Measurements from ENCODE around the gene OR2AJ1.

OR2AJ1 gene, protein sequence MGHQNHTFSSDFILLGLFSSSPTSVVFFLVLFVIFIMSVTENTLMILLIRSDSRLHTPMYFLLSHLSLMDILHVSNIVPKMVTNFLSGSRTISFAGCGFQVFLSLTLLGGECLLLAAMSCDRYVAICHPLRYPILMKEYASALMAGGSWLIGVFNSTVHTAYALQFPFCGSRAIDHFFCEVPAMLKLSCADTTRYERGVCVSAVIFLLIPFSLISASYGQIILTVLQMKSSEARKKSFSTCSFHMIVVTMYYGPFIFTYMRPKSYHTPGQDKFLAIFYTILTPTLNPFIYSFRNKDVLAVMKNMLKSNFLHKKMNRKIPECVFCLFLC

DNA sequence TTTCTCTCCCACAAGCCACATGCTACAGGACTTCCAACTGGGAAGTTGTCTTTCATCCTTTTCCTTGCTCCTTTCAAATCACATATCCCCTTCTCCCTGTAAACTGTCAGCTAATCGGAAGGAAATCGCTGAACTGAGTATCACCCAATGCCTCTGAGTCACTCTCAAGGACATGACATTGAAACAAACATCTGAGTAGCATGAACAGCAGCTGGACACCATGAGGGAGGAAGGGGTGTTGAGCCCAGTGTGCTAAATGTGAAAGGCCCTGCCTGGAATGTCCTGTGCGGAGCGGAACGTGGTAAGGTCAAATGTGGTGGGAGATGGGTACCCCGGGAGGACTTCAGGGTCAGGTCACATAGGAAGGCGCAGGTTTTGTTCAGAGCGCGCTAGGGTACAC lies at the start of gene OR2AJ1:
OR2AJ1 (plus strand) TSS at position 22 of the 400 bp plus-strand sequence. CDS start 8,880 bp downstream, outside the sequence.
- TF ChIP-seq LEF1 (IDR thresholded peaks at IDR 0.05; ENCODE audit: borderline replicate concordance) (no peak), SP1 (IDR thresholded peaks at IDR 0.05) (no peak), SUZ12 (IDR thresholded peaks at IDR 0.05) (no peak), L3MBTL2 (conservative IDR thresholded peaks at IDR 0.05) (no peak), HDGF (IDR thresholded peaks at IDR 0.05; ENCODE audit: borderline replicate concordance) (no peak), CTBP1 (IDR thresholded peaks at IDR 0.05; ENCODE audit: borderline replicate concordance) (no peak), ZNF384 (IDR thresholded peaks at IDR 0.05) (no peak), TARDBP (IDR thresholded peaks at IDR 0.05) (no peak), ARNT (IDR thresholded peaks at IDR 0.05) (no peak), FOXK2 (IDR thresholded peaks at IDR 0.05) (no peak), BHLHE40 (IDR thresholded peaks at IDR 0.05; ENCODE audit: borderline replicate concordance) (no peak), FOXA1 (IDR thresholded peaks at IDR 0.05) (no peak), ELF4 (IDR thresholded peaks at IDR 0.05) (no peak), NFRKB (IDR thresholded peaks at IDR 0.05) (no peak), FOXM1 (IDR thresholded peaks at IDR 0.05; ENCODE audit: borderline replicate concordance) (no peak)
- TF ChIP-seq, protein P1, sequence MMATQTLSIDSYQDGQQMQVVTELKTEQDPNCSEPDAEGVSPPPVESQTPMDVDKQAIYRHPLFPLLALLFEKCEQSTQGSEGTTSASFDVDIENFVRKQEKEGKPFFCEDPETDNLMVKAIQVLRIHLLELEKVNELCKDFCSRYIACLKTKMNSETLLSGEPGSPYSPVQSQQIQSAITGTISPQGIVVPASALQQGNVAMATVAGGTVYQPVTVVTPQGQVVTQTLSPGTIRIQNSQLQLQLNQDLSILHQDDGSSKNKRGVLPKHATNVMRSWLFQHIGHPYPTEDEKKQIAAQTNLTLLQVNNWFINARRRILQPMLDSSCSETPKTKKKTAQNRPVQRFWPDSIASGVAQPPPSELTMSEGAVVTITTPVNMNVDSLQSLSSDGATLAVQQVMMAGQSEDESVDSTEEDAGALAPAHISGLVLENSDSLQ (IDR thresholded peaks at IDR 0.05), result no peak
- CTCF ChIA-PET, result no interaction called here
- DNase-seq (ENCODE audit: extremely low spot score), result no peak
- POLR2A ChIA-PET, result no interaction called here

DNA sequence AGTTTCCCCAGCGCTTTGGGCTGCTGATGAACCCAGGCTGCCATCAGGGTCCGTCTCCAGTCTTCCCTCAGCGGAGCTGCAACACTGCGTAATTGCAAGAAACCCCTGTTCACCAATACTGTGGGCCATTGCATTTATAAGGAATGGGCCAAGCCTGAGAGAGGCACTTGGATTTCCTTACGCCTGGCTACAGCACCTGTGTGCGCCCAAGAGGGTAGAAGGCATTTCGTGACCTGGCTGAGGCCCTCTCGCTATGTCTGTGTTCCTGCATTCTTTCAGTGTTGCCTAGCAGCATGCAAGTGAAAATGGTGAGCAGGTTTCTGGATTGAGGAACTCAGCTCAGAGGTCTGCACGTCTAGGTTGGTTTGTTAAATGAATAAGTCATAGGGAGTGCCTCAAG lies 41.3 kb upstream of the OR2AJ1 start:
- no peak for DNase-seq (ENCODE audit: extremely low spot score)
- ChIA-PET CTCF (no interaction called here), POLR2A (no interaction called here)

DNA sequence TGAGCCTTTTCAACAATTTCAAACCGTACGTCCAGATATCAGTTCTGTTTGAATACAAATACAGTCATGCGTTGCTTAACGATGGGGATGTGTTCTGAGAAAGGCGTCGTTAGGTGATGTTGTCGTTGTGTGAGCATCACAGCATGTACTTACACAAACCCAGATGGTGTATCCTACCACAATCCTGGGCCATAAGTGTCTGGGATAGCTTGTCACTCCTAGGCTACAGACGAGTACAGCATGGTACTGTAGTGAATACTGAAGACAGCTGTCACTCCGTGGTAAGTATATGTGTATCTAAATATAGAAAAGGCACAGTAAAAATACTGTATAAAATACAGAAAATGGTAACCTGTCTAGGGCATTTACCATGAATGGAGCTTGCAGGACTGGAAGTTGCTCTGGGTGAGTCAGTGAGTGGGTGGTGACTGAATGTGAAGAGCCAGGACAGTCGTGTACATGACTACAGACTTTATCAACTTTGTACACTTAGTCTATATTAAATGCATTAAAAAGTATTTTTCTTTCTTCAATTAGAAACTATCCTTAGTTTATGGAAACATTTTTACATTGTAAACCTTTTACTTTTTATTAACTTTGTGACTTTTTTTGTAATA lies 39.8 kb upstream of the OR2AJ1 start:
- POLR2A ChIA-PET, result no interaction called here
- DNase-seq (ENCODE audit: extremely low spot score), result no peak
- TF ChIP-seq, protein P1 (IDR thresholded peaks at IDR 0.05), result no peak
- TF ChIP-seq ZNF384 (IDR thresholded peaks at IDR 0.05) (no peak), SUZ12 (IDR thresholded peaks at IDR 0.05) (no peak), ARNT (IDR thresholded peaks at IDR 0.05) (no peak), ELF4 (IDR thresholded peaks at IDR 0.05) (no peak), CTBP1 (IDR thresholded peaks at IDR 0.05; ENCODE audit: borderline replicate concordance) (no peak), BHLHE40 (IDR thresholded peaks at IDR 0.05; ENCODE audit: borderline replicate concordance) (no peak), TARDBP (IDR thresholded peaks at IDR 0.05) (no peak), FOXK2 (IDR thresholded peaks at IDR 0.05) (no peak), L3MBTL2 (conservative IDR thresholded peaks at IDR 0.05) (no peak)
- CTCF ChIA-PET, result no interaction called here

More for the DNA sequence above, 41.3 kb upstream of the OR2AJ1 start:
- TF ChIP-seq FOXK2 (IDR thresholded peaks at IDR 0.05), result no peak
- no peak for TF ChIP-seq CTBP1 (IDR thresholded peaks at IDR 0.05; ENCODE audit: borderline replicate concordance)
- TF ChIP-seq SUZ12 (IDR thresholded peaks at IDR 0.05), result no peak
- TF ChIP-seq BHLHE40 (IDR thresholded peaks at IDR 0.05; ENCODE audit: borderline replicate concordance), result no peak
- TF ChIP-seq ZNF384 (IDR thresholded peaks at IDR 0.05), result no peak
- no peak for TF ChIP-seq ELF4 (IDR thresholded peaks at IDR 0.05)
- TF ChIP-seq SP1 (IDR thresholded peaks at IDR 0.05), result no peak
- TF ChIP-seq TARDBP (IDR thresholded peaks at IDR 0.05), result no peak
- TF ChIP-seq FOXM1 (IDR thresholded peaks at IDR 0.05; ENCODE audit: borderline replicate concordance), result no peak
- no peak for TF ChIP-seq FOXA1 (IDR thresholded peaks at IDR 0.05)
- no peak for TF ChIP-seq HDGF (IDR thresholded peaks at IDR 0.05; ENCODE audit: borderline replicate concordance)
- TF ChIP-seq NFRKB (IDR thresholded peaks at IDR 0.05), result no peak
- TF ChIP-seq, protein P1 (IDR thresholded peaks at IDR 0.05), result no peak
- TF ChIP-seq ARNT (IDR thresholded peaks at IDR 0.05), result no peak
- no peak for TF ChIP-seq LEF1 (IDR thresholded peaks at IDR 0.05; ENCODE audit: borderline replicate concordance)
- TF ChIP-seq L3MBTL2 (conservative IDR thresholded peaks at IDR 0.05), result no peak

DNA sequence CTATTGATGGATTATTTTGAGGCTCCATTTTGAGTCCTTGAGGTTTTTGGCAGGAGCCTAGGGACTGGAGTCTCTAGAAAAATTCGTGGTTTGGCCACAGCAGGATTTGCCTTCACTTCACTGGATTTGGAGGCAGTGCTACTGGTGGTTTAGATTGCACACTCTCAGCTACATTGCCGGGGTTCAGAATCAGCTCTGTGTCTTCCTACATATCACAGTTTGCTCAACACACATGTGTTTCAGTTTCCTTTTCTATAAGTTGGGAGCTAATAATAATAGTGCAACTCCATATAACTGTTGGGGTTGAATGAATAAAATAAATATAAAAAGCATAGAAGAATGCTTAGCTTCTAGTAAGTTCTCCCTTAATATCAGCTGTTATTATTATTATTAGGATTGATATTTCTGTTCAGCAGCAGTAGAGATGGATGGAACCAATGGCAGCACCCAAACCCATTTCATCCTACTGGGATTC lies 29.5 kb upstream of the OR2AJ1 start, which contains the start of gene OR2W3:
OR2W3 (plus strand) TSS at position 425 of the 475 bp plus-strand sequence; CDS start at position 425, 0 bp downstream.
- CTCF ChIA-PET, result no interaction called here
- POLR2A ChIA-PET, result no interaction called here
- no peak for TF ChIP-seq HDGF (IDR thresholded peaks at IDR 0.05; ENCODE audit: borderline replicate concordance)
- TF ChIP-seq CTBP1 (IDR thresholded peaks at IDR 0.05; ENCODE audit: borderline replicate concordance), result no peak
- TF ChIP-seq NFRKB (IDR thresholded peaks at IDR 0.05), result no peak
- TF ChIP-seq L3MBTL2 (conservative IDR thresholded peaks at IDR 0.05), result no peak
- TF ChIP-seq TARDBP (IDR thresholded peaks at IDR 0.05), result no peak
- no peak for TF ChIP-seq LEF1 (IDR thresholded peaks at IDR 0.05; ENCODE audit: borderline replicate concordance)
- TF ChIP-seq FOXA1 (IDR thresholded peaks at IDR 0.05), result no peak
- no peak for TF ChIP-seq FOXM1 (IDR thresholded peaks at IDR 0.05; ENCODE audit: borderline replicate concordance)
- no peak for TF ChIP-seq SUZ12 (IDR thresholded peaks at IDR 0.05)
- TF ChIP-seq ARNT (IDR thresholded peaks at IDR 0.05), result no peak
- no peak for TF ChIP-seq ELF4 (IDR thresholded peaks at IDR 0.05)
- TF ChIP-seq BHLHE40 (IDR thresholded peaks at IDR 0.05; ENCODE audit: borderline replicate concordance), result no peak
- TF ChIP-seq FOXK2 (IDR thresholded peaks at IDR 0.05), result no peak
- TF ChIP-seq, protein P1 (IDR thresholded peaks at IDR 0.05), result no peak
- no peak for TF ChIP-seq SP1 (IDR thresholded peaks at IDR 0.05)
- no peak for TF ChIP-seq ZNF384 (IDR thresholded peaks at IDR 0.05)
- DNase-seq (ENCODE audit: extremely low spot score), result no peak

DNA sequence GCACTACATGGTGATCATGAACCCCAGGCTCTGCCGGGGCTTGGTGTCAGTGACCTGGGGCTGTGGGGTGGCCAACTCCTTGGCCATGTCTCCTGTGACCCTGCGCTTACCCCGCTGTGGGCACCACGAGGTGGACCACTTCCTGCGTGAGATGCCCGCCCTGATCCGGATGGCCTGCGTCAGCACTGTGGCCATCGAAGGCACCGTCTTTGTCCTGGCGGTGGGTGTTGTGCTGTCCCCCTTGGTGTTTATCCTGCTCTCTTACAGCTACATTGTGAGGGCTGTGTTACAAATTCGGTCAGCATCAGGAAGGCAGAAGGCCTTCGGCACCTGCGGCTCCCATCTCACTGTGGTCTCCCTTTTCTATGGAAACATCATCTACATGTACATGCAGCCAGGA lies 28.7 kb upstream of the OR2AJ1 start:
- TF ChIP-seq ARNT (IDR thresholded peaks at IDR 0.05) (no peak), ZNF384 (IDR thresholded peaks at IDR 0.05) (no peak), BHLHE40 (IDR thresholded peaks at IDR 0.05; ENCODE audit: borderline replicate concordance) (no peak)
- POLR2A ChIA-PET, result no interaction called here
- no peak for DNase-seq (ENCODE audit: extremely low spot score)
- CTCF ChIA-PET, result no interaction called here

Measured in HEK293T (cell line).